HG02885 (cell line): ENCODE results near the gene CBARP.

Experiments used
- ATAC-seq: cut with Tn5 transposase; IDR thresholded peaks from one replicate; pipeline ENCODE4 v1.9.1; 2021; ENCODE audit warnings: mild to moderate bottlenecking; ENCODE audit not compliant: unreplicated experiment, poor library complexity

CBARP gene

GRCh38 chr19:1266129-1266915, 28.5 kb upstream of the CBARP start:
- ATAC-seq, result peak; percentile 35

DNA sequence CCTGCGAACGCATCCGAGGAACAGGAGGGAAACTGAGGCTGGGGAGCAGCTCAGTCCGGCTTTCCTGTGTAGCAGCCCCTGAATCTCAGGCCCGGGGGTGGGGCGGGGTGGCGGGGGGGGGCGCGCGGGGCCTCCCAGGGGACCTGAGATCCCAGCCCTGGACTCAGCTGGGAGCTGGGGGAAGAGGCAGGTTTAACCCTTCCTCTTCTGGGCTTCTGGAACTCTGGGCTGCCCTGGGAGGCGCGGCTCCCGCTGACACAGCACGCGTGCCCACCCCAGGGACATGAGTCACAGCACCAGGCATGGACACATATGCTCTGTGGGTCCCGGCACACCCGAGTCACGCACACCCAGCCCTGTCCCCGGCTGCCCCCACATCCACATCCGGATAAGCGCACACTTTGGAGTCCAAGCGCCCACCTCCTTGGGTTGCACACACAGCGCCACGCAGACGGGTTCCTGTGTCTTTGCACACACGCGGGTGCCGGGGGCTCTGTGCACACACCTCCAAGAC, 27.9 kb upstream of the CBARP start:
- ATAC-seq, result no peak

- ATAC-seq, result no peak
Observed at GRCh38 chr19:1264801-1265614, 27.2 kb upstream of the CBARP start.

DNA sequence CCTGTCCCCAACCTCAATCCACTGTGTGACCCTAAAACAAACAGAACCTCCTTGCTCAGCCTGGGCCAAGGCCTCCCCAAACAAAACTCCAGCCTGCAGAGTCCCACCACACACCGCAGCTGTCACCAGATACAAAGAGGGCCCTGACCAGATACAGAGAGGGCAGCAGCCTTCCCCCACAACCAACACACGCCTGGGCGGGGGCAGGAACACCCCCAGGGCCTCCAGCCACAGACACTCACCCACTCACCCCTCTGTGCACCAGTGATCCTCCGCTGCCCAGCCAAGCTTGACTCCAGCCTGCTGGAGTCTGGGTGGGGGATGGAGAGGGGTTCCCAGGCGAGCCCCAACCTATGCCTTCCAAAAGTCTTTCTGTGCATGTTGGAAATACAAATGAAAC, 25.4 kb upstream of the CBARP start:
- no peak for ATAC-seq

GRCh38 chr19:1262623-1263123, 24.9 kb upstream of the CBARP start:
- ATAC-seq, result no peak

- ATAC-seq, result no peak
Observed at GRCh38 chr19:1261798-1262622, 24.2 kb upstream of the CBARP start.

DNA sequence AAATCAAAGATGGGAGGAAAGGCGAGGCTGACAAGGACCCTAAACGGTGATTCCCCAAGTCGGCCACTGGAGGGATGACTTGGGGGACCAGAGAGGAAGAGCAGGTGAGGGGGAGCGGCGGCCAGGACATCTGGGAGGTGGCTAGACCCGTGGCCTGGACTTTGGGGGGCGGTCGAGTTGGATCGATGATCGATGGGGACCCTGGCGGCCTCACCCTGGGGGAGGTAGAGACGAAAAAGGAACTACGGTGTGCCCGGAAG, 23.7 kb upstream of the CBARP start:
- ATAC-seq, result no peak

DNA sequence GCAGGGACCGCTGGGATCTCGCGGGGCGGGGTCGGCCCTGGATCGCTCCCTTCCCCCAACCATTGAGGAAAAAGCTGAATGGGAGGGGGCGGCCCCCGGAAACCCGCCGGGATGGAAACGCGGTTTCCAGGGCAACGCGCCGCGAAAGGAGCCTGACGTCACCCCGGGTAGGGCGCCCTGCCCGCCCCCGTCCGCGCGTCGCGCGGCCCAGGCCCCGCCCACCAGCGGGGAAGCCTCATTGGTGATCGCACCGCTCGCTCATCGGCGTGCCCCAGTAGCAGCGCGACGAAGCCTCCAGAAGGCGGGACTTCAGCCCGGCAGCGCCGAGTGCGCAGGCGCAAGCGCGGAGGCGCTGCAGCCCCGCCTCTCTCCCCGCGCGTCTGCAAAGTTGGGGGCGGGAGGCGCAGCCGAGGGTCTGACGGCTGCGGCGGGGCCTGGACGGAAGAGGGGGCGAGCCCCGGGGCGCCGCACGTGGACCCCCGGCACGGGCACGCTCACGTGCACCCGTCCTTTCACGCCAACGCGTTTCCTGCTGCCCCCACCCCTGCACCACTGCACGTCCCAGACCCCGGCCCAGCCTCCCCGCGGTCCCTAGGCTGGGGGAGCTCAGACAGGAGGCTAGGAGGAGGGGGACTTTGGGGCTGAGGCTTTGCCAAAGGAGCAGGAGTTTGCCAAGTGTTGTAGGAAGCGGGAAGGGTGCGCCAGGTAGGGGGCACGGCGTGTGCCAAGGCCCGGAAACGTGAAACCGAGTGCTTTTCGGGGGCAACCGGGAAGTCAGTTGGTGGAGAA, 23.1 kb upstream of the CBARP start:
- ATAC-seq, result peak; percentile 65

DNA sequence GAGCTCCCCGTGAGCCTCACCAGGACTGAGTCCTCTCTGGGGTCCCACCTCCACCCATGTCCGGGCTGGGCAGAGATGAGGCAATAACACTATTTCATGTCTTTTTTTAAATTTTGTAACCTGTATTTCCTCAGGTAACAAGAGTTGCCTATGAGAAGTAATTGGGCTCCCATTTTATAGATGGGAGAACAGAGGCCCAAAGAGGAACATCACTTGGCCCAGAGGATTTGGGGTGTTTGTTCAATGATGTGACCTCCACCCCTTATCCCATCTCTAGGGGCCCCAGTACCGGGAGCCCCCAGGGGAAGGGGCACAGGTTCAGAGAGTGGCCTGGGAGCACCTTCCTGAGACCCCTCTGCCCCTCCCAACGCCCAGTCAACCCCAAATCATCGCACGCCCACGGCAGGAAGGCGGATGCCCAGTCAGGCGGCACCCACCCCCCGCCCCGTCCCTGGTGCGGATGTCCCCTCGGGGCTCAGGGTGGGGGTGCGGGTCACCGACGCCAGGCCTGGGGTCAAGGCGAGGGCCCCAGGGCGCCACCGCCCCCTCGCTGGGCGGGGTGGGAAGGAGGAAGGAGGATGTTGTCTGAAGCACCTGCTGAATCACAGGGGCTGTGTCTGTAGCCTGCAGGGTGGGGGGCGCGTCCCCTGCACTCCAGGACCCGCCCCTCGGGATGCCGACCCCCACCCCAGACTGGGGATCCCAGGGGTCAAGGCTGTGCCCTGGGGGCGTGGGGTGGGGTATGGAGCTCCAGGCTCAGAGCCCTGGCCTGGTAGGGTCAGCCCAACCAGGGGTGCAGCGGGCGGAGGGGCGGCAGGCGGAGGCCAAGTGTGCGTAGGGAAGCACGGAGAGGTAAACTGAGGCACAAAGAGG, 22.3 kb upstream of the CBARP start:
- no peak for ATAC-seq

DNA sequence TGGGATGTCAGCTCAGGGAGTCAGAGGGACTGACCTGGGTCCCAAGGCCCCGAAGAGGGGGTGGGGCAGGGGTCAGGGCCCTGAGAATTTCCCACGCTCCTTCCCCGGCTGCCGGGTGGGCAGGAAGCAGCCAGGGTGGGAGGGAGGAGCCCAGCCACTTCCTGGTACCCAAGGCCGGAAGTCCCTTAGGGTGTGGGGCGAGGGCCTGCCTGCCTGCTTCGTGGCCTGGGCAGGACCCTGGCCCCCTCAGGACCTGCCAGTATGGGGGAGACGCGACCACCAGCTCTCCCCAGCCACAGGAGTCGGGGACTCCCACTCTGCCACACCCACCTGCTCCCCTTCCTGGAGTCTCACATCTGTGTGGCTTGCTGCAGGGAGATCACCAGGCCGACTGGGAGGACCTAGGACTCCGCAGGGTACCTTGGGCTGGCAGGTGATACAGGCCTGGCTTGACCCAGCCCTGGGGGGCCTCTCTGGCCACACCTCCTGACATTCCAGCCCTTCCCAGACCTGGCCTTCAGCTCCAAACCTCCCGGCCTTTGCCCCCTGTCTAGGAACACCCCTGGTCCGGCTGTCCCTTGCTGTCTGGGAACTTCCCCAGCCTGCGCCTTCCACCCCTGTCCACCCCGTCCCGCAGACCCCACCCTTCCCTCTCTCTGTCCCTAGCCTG, 21.5 kb upstream of the CBARP start:
- ATAC-seq, result no peak

DNA sequence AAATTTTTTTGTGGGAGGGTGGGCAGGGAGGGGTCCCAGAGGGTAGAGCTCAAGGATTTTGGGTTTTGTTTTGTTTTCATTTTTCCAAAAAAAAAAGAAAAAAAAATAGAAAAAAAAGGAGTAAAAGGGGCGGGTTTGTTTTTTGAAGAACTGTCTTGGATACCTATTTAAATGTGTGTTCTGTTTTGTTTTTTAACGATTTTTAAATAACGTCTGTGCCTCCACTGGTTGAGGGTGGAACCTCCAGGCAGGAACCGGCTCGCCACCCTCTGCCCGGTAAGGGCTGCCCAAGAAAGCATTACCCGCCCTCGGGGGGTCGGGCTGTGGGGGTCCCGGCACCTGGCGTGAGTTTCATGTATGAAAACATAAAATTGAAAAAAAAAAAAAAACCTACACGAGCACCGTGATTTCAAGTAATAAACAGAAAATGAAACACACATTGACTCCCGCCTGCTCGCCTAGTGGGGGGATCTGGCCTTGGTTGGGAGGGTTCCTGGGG, 21.0 kb upstream of the CBARP start:
- ATAC-seq, result no peak

GRCh38 chr19:1258163-1258492, 20.3 kb upstream of the CBARP start:
- no peak for ATAC-seq

- ATAC-seq, result no peak
Observed at GRCh38 chr19:1257475-1258162, 19.8 kb upstream of the CBARP start.

- no peak for ATAC-seq
Observed at GRCh38 chr19:1256646-1257474, 19.1 kb upstream of the CBARP start.

DNA sequence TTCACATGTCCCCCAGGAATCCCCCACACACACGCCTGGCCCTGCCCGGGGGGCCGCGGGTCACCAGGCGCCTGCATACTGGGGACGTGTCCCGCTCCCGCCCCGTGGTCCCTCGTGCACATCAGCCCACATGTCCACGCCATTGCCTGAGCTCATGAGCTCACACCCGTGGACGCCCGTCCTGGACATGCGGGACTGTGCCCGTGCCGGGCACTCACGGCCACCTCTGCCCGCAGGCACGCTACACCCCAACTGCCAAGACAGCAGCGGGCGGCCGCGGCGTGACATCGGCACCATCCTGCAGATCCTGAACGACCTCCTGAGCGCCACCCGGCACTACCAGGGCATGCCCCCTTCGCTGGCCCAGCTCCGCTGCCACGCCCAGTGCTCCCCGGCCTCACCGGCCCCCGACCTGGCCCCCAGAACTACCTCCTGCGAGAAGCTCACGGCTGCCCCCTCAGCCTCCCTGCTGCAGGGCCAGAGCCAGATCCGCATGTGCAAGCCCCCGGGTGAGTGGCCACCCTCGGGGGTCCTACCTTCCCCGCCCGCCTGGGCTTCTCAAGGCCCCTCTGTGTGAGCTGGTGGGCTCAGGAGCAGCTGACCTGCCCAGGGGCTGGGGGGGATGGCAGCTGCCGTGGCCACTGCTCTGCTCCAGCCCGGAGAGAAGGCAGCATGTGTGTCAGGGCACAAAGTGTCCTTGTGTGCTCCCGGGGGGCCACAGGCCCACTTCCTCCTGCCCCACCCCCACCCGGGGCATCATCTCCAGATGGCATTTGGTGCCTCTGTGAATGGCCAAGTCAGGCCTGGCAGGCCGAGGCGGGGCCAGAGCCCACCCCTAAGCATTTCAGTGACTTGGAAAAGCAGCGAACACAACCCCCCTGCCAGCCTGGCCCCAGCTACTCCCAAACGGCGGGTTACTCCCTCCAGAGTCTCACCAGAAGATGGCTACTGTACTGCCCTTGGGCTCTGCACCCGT, 17.7 kb upstream of the CBARP start:
- ATAC-seq, result no peak
